ENCODE data around the gene CXXC4.

DNA sequence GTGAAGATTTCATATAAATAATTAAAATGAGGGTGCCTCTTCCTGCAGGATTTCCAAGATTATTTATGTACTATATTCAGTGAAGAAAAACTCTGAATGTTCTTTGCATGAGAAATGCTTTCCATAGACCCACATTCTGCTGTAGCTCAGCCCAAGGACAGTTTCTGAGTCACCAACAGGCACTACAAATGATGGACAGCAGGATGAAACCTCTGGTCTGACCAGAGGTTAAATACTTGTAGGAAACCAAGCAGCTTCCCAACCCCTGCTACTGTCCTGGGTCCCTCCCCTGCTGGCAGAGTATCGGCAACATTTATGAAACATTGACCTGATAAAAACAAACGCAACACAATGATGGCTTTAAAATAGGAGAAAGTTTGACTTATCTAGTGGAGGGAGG, 73.1 kb downstream of the CXXC4 start:
- TF ChIP-seq ZC3H10 (CRISPR knock-in tag; IDR thresholded peaks at IDR 0.05) (no peak), ZFP30 (CRISPR knock-in tag; IDR thresholded peaks at IDR 0.05) (no peak), ZFP3 (CRISPR knock-in tag; IDR thresholded peaks at IDR 0.05) (no peak)
